Right ventricle myocardium superior (tissue), 1 donor: ENCODE results near the gene OR2A7. TPM values are rescaled to one million over a fixed set of nuclear protein-coding genes. Genes with fewer than 3 reads are reported as not detected.
"Not testable (repeated sequence)": the region's sequence is repeated elsewhere in the genome, so short reads cannot be mapped to it uniquely, and the experiment has no call there.

ENCODE experiments used
- ATAC-seq: fragments of 200-7000 bp; cut with Tn5 transposase; one replicate; pipeline ENCODE4 v1.9.1; 2020; ENCODE audit warnings: mild to moderate bottlenecking; ENCODE audit not compliant: poor library complexity
- DNase-seq: peaks from one replicate; pipeline ENCODE4 v3.0.0-alpha.2; 2020
- intact Hi-C: fragments of 100-400 bp; cut with DNase I; formaldehyde crosslinking; loops from one replicate; pipeline ENCODE4 v1.11.2; 2022
- total RNA-seq: library from RNA; stranded (reverse); fragmentation: NEBNext Ultra II Directional; extraction: Animal tissue kit (Norgen Biotek cat#: 25700); gene quantifications from one replicate; pipeline ENCODE4 v1.2.1, GENCODE V29; 2021
- donor health status: DM: no; HTN: yes; CAD: no; lungs with severe emphysema.

The OR2A7 gene
- total RNA-seq, 1 donor from 2014 or later, result 0.51 TPM

DNA sequence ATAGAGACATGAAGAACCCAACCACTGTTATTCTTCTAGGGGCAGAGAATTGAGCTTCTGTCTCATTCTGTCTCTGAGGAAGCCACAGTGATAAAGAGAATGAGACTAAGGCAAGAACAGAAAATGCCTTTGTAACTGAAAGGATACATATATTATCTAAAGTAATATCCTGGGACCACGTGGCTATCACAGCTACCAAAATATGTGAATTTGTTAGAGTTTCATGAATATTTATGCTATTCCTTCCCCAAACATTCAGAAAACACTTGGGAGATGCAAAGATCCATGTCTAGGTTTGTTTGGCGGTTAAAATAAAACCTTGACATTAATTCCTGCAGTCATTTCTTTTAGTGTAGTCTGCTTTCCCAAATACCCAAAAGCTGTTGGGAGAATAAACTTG is 2.5 kb downstream of the OR2A7 start:
- intact Hi-C loops, DNase-seq, ATAC-seq: not testable (repeated sequence)

DNA sequence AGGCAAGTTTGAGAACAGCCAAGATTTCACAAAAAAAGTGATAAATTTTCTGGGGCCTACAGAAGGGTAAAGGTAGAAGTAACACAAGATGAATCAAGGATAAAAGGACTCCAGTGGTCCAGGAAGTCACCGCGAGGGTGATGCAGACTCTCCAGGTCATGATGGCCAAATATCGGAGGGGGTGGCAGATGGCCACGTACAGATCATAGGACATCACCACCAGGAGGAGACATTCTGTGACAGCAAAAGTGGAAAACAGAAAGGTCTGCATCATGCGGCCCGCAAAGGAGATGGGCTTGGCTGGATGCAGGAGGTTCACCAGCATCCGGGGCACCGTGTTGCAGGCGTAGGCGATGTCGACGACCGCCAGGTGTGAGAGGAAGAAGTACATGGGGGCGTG is 5.5 kb downstream of the OR2A7 start:
- ATAC-seq, intact Hi-C loops: not testable (repeated sequence)

DNA sequence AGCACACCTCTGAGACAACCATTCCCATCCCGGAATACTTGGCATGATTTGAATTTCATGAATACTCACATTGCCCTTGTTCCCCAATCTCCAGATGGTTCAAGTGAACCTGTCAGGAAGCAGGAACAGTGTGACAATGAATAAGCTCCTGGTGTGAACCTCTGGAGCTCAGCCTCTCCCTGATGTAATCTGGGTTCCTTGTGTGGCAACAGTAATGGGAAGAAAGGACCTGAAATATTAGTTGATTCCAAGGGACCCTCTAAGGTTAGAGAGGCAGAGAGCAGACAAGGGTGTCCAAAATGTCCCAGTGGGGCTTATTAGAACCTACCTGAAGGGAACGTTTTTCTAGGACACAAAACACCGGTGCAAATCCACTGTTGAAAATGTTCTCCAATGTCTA is 8.5 kb downstream of the OR2A7 start:
- intact Hi-C loops, result no loop called here
- ATAC-seq (no peak), DNase-seq (no peak)

More for the DNA sequence above, 5.5 kb downstream of the OR2A7 start:
- DNase-seq, result not testable (repeated sequence)

DNA sequence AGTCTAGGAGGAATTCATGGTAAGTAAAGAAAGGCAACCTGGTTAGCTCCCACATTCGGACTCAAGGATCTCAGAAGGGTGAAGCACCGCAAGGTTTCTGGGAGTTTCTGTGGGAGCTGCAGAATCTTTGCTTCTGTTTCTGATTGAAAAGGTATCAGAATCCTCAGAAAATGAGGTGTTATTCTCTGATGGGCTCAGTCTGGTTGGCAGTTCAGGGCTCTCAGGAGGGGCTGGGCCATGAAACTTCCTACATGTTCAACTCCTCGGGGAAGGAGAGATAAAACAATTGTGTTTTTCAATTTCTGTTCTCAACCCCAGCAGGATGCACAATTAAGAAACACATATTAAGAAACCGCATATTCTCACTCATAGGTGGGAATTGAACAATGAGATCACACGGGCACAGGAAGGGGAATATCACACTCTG is 9.1 kb downstream of the OR2A7 start:
- intact Hi-C loops, result no loop called here
- DNase-seq, result no peak
- ATAC-seq, result no peak

DNA sequence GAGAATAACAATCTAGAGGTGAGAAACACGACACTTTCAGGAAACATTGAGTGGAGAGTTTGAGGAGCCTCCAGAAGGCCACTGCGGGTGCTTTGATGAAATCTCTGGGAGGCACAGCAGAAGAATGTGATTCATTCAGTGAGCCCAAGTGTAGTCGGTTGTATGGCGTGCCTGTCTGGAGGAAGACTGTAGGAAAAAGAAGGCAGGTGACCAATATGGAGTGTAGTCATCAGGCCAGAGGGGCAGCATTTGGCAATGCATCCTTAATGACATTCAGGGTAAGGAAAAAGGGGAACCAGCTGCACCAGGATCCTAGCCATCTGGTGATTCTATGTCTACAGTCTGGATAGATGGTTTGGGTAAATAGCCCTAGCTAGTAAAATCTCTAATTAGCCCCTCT is 12.3 kb downstream of the OR2A7 start:
- ATAC-seq, intact Hi-C loops: not testable (repeated sequence)

DNA sequence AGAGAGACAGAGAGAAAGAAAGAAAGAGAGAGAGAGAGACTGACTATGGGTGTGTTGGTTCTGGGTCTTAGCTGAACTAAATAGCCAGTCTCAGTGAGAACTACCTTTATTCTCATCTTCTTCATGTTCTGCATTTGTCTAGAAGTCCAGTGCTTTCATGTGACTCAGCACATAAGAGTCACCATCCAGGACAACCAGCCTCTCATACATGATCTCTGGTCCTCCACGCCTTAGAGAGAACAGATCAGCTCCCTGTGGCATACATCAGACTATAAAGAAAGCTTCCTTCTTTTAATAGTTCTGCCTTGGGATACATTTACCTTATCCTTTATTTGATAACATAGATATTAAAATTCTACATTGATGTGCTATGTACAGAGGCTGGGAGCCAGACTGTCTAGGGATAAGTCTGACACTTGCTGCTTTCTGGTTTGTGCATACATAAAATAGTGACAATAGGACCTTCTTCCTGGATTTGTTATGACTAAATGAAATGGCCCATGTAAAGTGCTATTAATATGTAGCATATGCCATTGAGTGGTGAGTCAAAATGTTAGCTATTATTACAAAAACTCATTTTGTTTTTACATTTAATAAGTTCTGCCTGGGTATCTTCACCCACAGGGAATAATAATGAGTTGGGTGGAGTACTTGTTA is 16.8 kb downstream of the OR2A7 start:
- not testable (repeated sequence) for ATAC-seq, DNase-seq

More for the DNA sequence above, 12.3 kb downstream of the OR2A7 start:
- not testable (repeated sequence) for DNase-seq

DNA sequence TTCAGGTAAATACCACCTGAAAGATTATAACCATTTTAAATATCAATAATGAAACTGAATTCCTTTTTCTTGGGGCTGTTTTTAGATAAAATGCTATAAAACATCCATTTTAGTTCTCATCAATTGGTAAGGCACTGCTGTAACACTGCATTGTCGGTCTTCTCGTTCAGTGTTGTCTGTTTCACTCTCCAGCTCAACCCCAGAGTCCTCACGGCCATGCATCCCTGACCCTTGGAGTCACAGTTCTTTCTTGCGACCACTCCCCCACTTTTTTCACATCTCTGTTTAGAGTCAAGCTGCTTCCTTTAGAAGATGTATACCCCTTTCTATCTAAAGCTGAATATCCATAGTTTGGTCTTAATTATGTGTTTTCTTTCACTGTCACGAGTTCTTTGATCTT is 17.6 kb downstream of the OR2A7 start:
- DNase-seq, intact Hi-C loops, ATAC-seq: not testable (repeated sequence)

More for the DNA sequence above, 16.8 kb downstream of the OR2A7 start:
- intact Hi-C loops, result not testable (repeated sequence)

DNA sequence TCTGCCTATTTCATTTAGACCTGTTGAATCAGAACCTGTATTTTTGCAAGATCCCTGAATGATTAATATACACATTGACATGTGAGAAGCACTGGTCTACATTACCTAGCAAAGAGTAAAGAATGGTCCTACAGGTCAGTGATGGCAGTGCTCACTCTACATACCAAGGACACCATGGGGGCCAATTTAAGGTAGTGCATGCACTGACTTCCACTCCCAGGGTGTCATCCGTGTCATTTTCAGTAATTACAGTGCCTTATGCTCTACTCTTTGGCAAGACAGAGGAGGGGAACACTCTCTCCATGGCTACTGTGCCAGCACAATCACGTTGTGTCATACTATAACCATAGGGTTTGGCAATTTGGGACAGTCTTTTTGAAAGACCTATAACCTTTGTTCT is 19.2 kb downstream of the OR2A7 start:
- ATAC-seq, DNase-seq, intact Hi-C loops: not testable (repeated sequence)

DNA sequence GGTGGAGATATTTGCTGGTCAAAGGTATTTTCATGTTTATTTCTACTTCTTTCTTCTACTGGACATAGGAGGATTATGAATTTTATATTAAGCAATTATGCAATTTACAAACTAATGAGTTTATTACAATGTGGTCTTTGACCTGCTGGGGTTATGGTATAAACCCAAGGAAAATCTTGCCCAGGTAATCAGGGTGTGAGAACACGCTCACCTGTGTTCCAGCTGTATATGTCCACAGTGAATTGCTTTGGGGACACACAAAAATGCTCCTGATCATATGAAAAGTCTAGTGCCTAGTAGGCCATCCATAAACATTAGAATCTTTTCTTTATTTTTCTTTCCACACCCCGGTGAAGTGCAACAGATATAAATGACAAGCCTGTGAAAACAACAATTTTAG is 25.2 kb downstream of the OR2A7 start, which contains the start of gene OR2A42:
Gene OR2A42 (minus strand): TSS at position 241 of the 400 bp plus-strand sequence. CDS start 6,762 bp downstream, outside the sequence.
- DNase-seq, ATAC-seq, intact Hi-C loops: not testable (repeated sequence)

DNA sequence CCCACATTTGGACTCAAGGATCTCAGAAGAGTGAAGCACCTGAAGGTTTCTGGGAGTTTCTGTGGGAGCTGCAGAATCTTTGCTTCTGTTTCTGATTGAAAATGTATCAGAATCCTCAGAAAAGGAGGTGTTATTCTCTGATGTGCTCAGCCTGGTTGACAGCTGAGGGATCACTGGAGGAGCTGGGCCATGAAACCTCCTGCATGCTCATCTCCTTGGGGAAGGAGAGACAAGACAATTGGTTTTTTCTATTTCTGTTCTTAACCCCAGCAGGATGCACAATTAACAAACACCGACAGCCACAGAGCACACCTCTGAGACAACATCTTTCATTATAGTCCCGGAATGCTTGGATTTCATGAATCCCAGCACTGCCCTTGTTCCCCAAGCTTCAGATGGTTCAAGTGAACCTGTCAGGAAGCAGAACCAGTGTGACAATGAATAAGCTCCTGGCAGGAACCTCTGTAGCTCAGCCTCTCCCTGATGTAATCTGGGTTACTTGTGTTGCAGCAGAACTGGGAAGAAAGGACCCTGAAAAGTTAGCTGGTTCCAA is 26.0 kb downstream of the OR2A7 start:
- DNase-seq, intact Hi-C loops, ATAC-seq: not testable (repeated sequence)

DNA sequence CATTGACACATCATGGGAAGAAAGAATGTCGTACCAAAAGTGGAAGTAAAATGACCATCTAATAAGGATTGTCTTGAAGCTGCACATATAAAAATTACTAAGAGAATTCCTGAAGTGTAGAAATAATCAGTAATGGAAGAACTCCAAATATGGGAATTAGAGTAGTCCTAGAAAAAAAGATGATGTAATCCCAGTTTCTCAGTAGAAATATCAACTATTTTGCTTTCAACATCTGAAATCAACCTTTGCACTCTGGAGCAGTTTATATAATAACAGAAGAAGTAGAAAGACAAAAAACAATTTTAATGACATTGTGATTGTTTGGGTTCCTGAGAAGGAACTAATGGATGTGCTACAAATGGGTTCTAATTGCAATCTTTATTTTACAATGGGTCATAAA is 31.6 kb downstream of the OR2A7 start:
- intact Hi-C loops, ATAC-seq: not testable (repeated sequence)

DNA sequence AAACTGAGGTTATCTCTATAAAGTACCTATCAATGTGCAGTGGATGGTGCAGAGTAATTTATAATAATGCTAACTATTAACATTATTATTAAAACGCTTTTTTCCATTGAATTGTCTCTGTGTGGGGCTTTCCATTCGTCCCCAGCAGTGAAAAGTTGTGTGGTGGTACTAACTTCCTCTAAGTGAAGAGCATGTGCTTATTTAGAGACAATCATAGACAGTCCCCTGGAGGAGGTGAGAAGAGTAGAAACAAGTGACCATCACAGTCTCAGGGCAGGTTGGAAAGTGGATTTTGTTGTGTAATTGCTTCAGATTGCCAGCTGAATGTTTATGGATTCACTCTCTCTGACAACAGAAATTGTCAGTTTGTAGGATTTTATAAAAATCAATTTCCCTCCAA is 33.6 kb downstream of the OR2A7 start:
- intact Hi-C loops, DNase-seq, ATAC-seq: not testable (repeated sequence)

More for the DNA sequence above, 31.6 kb downstream of the OR2A7 start:
- DNase-seq, result not testable (repeated sequence)

DNA sequence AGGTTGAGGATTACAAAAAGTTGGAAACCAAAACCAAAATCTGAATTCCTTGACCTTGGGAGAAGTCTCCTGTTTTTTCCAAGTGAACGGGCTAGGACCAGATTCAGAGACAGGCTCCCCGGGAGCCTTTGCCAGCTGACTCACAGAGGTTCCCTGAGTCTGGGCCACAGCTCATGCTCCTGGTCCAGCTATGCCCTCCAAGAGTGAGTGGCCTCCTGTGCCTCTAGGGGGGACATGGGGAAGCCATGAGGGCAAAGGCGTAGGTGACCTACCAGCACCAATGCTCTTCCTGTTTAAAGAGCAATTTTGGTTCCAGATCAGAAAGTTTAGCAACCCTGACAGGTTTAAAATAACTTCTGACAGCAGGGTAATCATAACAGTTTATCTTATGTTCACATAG is 35.8 kb downstream of the OR2A7 start:
- DNase-seq, intact Hi-C loops, ATAC-seq: not testable (repeated sequence)

DNA sequence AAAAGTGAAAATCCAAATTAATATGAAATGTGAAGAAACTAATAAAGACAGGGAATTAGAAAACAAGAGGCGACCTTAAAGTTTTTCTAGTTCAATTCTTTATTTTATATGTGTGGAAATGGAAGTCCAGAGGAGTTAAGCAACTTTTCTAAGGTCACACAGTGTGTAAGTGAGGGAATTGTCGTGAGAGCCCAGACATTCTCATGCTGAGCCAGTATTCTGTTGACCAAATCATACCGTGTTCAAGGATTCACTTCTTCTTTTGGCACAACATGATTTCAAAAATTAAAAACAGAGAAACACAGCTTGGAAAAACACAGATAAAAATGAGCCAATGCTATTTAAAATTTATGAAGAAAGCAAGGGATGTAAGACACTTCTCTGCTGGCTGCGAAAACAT is 37.7 kb downstream of the OR2A7 start:
- intact Hi-C loops, ATAC-seq, DNase-seq: not testable (repeated sequence)

DNA sequence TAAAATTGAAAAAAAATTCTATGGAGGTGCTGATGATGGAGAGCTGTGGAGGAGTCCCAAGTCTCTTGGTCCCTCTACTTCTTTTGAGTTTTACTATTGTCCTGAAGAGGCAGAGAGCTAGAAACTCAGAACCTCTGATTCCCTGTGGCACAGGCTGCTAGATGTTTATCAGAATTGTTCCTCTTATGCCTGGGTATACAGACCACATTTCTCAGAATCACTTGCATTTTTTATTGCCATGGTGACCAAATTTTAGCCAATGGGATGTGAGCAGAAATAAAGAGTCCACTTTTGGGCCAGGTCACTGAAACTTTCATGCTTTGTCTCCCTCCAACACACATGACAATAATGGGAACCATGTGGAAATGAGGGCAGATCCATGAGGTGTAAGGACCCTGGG is 40.9 kb downstream of the OR2A7 start:
- intact Hi-C loops, ATAC-seq, DNase-seq: not testable (repeated sequence)

DNA sequence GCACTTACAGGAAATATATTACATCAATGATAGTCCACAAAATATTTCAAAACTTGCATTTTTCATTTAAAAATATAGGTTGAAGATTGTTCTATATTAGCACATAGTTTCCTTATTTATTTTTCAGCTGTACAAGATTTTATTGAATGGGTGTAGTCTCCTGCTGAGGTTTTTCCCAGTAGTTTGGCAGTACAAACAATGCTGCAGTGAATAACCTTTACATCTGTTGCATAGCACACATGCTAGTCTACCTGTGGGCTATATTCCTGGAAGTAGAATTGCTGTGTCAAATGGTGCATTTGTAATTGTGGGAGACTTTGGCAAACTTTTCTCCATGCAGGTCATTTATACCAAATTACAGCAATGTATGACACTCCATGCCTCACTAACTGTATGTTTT is 44.1 kb downstream of the OR2A7 start:
- DNase-seq, ATAC-seq, intact Hi-C loops: not testable (repeated sequence)

DNA sequence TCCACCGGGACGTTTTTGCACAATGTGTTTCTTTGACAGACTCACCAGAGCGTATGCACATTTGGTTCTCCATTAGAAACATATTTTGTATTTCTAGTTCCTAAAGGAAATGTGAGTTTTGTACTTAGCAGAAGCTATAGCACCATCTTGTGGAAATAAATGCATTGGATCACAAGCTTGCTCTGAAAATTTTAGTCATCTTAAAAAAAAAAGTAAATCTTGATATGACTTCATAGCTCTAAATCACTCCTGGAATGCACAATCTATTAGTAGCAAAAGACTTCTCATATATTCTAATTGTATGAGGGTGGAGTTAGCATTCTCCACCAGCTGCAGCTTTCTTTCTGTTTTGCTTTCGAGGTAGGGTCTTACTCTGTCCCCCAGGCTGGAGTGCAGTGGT is 45.4 kb downstream of the OR2A7 start:
- not testable (repeated sequence) for DNase-seq

DNA sequence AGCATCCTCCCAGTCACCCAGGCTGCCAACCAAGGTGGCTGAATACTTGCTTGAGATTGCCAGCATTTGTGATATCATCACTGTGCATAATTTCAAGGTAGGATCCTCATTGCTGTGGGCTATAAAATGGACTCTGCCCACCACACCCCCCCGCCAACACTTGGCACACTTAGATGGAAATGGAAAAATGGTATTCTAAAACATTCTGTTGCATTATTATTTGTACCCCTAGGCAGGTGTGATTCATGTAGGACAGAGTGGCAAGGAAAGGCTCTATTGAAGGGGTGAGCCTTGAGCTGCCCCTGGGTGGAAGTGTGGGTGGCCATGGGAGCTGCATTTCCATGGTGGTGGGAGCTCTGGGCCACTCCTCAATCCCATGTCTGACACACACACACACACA is 46.0 kb downstream of the OR2A7 start:
- DNase-seq, intact Hi-C loops, ATAC-seq: not testable (repeated sequence)

More for the DNA sequence above, 45.4 kb downstream of the OR2A7 start:
- intact Hi-C loops, result not testable (repeated sequence)
- ATAC-seq, result peak; percentile 17

DNA sequence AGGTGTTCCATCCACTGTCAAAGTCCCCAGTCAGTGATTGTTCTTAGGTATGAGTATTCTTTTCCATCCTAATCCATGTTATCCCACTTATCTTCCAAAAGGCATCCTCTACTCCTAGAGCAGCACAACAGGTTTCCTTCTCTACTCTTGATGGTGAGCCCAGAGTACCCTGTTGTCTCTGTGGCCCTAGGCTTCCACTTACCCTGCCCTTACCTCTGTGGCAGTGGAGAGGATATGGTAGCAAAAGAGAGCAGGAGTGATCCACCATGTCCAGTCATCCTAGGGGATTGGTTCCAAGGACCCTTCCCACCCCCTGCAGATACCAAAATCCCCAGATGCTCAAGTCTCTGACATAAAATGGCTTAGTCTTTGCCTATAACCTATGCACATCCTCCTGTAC is 47.4 kb downstream of the OR2A7 start:
- intact Hi-C loops, result not testable (repeated sequence)

More for the DNA sequence above, 47.4 kb downstream of the OR2A7 start:
- not testable (repeated sequence) for ATAC-seq, DNase-seq
